DOHH2 (cell line): ENCODE data around the gene MAN1B1.
"Not testable (repeated sequence)": the region's sequence is repeated elsewhere in the genome, so short reads cannot be mapped to it uniquely, and the experiment has no call there.

Experiments used
- H3F3A ChIP-seq: fragments of 200-600 bp; sonication (generic), shearing (Covaris generic); 2 replicates; pipeline ENCODE4 v1.6.0; 2016; ENCODE audit warnings: antibody characterized with exemption, mild to moderate bottlenecking; ENCODE audit not compliant: control insufficient read depth, insufficient read depth
- H3K27ac ChIP-seq: fragments of 200-600 bp; sonication (generic); 2 replicates; pipeline ENCODE4 v1.5.1; 2014; ENCODE audit warnings: low read depth, mild to moderate bottlenecking, low read length, moderate library complexity
- H3K27me3 ChIP-seq: fragments of 200-600 bp; sonication (generic); 2 replicates; pipeline ENCODE4 v1.6.1; 2014; ENCODE audit warnings: mild to moderate bottlenecking, low read length, mixed read lengths; ENCODE audit not compliant: control insufficient read depth
- H3K36me3 ChIP-seq: fragments of 200-600 bp; sonication (generic); 2 replicates; pipeline ENCODE4 v1.6.1; 2014; ENCODE audit warnings: mild to moderate bottlenecking, low read length, moderate library complexity, mixed read lengths; ENCODE audit not compliant: control insufficient read depth
- H3K4me1 ChIP-seq: fragments of 200-600 bp; sonication (generic); 2 replicates; pipeline ENCODE4 v1.6.1; 2014; ENCODE audit warnings: mild to moderate bottlenecking, low read length, mixed read lengths; ENCODE audit not compliant: control insufficient read depth
- H3K4me2 ChIP-seq: fragments of 200-600 bp; sonication (generic); 2 replicates; pipeline ENCODE4 v1.6.0; 2014; ENCODE audit warnings: mild to moderate bottlenecking, low read length, moderate library complexity
- H3K4me3 ChIP-seq: fragments of 200-600 bp; sonication (generic); 2 replicates; pipeline ENCODE4 v1.5.1; 2014; ENCODE audit warnings: mild to moderate bottlenecking, low read length, mixed read lengths
- H3K79me2 ChIP-seq: fragments of 200-600 bp; sonication (generic); 2 replicates; pipeline ENCODE4 v1.6.1; 2014; ENCODE audit warnings: mild to moderate bottlenecking, low read length, mixed read lengths; ENCODE audit not compliant: control insufficient read depth
- H3K9me2 ChIP-seq: fragments of 200-600 bp; sonication (generic); replicated peaks from 2 replicates; pipeline ENCODE4 v1.6.1; 2014; ENCODE audit warnings: mild to moderate bottlenecking, low read length, mixed read lengths; ENCODE audit not compliant: control insufficient read depth
- H3K9me3 ChIP-seq: fragments of 200-600 bp; sonication (generic); 2 replicates; pipeline ENCODE4 v1.6.1; 2014; ENCODE audit warnings: antibody characterized with exemption, low read length, mixed read lengths; ENCODE audit not compliant: control insufficient read depth, insufficient read depth
- H4K20me1 ChIP-seq: fragments of 200-600 bp; sonication (generic); 2 replicates; pipeline ENCODE4 v1.6.0; 2014; ENCODE audit warnings: low read depth, mild to moderate bottlenecking, antibody characterized with exemption, low read length, moderate library complexity; ENCODE audit not compliant: control insufficient read depth, insufficient read depth
- EZH2phosphoT487 ChIP-seq: fragments of 200-600 bp; sonication (generic); IDR thresholded peaks from 2 replicates; pipeline ENCODE4 v1.6.1; 2017; ENCODE audit warnings: borderline replicate concordance, mild to moderate bottlenecking, antibody characterized with exemption, low read length, moderate library complexity, mixed read lengths
- TF ChIP-seq, protein P1 (sequence below): fragments of 200-600 bp; sonication (generic); IDR thresholded peaks from one replicate; pipeline ENCODE4 v1.5.1; 2014; ENCODE audit warnings: antibody characterized with exemption, mild to moderate bottlenecking, low read depth, low read length; ENCODE audit not compliant: poor library complexity, severe bottlenecking

MAN1B1 gene

DNA sequence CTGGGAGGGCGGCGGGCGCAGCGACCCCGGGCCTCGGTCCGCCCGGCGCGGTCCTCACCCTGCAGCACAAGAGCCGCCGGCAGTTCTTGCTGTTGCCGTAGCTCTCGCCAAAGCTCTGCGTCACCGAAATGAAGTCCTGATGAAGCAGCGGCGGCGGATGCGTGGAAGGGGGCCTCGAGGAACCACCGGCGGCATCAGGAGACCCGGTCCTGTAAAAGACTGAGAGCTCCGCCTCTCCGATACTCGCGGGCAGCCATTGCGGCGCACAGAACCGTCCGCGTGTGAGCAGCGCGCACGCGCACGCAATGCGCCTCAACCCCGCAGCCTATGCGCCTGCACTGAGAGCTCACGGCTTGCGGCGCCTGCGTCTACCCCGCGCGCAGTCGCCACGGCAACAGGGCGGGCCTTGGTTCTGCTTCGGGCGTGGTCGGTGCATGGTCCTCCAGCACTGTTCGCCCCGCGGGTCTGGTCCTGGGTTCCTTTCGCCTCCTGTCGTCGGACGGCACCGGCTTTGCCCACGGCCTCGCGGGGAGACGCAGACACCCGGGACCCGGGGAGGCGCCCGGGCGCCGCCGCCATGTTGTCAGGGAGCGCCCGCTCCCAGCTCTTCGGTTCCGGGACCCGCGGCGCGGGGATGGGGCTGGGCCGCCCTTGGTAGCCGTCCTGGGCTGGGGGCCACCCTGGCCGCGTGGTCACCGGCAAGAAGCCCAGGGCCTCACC, 42.8 kb downstream of the MAN1B1 start:
- Histone ChIP-seq H3K27ac (peak overlapping the region; percentile 88), H3K4me1 (peaks cover 32% of the 10 kb centered on the region), H3K9me3 (no peaks in the 10 kb centered on the region), H3K9me2 (no peaks in the 10 kb centered on the region), H3F3A (peaks cover 33% of the 10 kb centered on the region), H3K4me3 (peak overlapping the region; percentile 90), H3K4me2 (peak overlapping the region; percentile 93), H4K20me1 (no peaks in the 10 kb centered on the region), H3K36me3 (peaks cover 25% of the 10 kb centered on the region), H3K79me2 (peaks cover 62% of the 10 kb centered on the region), H3K27me3 (no peaks in the 10 kb centered on the region)
- TF ChIP-seq, protein P1, sequence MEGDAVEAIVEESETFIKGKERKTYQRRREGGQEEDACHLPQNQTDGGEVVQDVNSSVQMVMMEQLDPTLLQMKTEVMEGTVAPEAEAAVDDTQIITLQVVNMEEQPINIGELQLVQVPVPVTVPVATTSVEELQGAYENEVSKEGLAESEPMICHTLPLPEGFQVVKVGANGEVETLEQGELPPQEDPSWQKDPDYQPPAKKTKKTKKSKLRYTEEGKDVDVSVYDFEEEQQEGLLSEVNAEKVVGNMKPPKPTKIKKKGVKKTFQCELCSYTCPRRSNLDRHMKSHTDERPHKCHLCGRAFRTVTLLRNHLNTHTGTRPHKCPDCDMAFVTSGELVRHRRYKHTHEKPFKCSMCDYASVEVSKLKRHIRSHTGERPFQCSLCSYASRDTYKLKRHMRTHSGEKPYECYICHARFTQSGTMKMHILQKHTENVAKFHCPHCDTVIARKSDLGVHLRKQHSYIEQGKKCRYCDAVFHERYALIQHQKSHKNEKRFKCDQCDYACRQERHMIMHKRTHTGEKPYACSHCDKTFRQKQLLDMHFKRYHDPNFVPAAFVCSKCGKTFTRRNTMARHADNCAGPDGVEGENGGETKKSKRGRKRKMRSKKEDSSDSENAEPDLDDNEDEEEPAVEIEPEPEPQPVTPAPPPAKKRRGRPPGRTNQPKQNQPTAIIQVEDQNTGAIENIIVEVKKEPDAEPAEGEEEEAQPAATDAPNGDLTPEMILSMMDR: no peak
- TF ChIP-seq EZH2phosphoT487: no peak

DNA sequence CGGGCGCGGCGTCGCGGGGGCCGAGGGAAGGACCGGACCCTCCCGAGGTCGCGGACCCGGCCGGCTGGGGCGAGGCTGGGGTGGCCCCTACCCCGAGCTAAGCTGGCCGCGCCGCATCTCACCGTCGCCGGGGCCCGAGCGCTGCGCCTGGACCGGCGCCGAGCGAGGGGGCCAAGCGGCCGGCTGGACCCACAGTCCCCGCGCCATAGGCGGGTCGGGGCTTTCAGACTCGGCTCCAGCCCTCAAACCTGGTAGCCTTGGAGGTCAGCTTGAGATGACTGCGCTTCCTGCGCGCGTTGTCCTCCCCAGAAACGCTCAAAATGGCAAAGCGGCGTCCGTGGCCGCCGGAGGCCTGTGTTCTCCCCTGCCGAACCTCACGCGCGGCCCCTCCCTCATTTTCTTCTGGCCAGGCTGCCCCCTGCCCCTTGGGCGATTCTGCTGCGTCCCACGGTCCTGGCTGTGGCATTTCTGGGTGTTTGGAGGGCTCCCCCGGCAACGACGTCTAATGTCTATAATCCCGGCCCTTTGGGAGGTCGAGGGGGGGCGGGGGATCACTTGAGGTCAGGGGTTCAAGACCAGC, 43.5 kb downstream of the MAN1B1 start:
- peaks cover 25% of the 10 kb centered on the region for H3K36me3 ChIP-seq
- peaks cover 31% of the 10 kb centered on the region for H3K4me1 ChIP-seq
- peaks cover 57% of the 10 kb centered on the region for H3K79me2 ChIP-seq
- H3F3A ChIP-seq: peaks cover 33% of the 10 kb centered on the region
- TF ChIP-seq EZH2phosphoT487: no peak
- TF ChIP-seq, protein P1: no peak
- no peaks in the 10 kb centered on the region for H3K27me3 ChIP-seq
- peak overlapping the region; percentile 90 for H3K4me3 ChIP-seq
- peak overlapping the region; percentile 88 for H3K27ac ChIP-seq
- no peaks in the 10 kb centered on the region for H4K20me1 ChIP-seq
- H3K9me3 ChIP-seq: no peaks in the 10 kb centered on the region
- peak overlapping the region; percentile 93 for H3K4me2 ChIP-seq
- H3K9me2 ChIP-seq: no peaks in the 10 kb centered on the region

DNA sequence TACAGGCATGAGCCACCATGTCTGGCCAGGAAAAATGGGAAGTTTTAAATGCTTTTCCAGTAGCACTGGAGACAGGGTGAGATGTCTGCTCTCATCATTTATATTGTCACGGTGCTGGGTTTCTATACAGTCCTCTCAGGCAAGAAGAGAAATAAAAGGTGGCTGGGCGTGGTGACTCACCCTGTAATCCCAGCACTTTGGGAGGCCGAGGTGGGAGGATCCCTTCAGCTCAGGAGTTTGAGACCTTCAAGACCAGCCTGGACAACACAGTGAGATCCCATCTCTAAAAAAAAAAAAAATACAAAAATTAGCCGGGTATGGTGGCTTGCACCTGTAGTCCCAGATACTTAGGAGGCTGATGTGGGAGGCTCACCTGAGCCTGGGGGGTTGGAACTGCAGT, 47.4 kb downstream of the MAN1B1 start:
- H3K36me3 ChIP-seq: peaks cover 3% of the 10 kb centered on the region
- H3K4me2 ChIP-seq: no peak overlapping the region
- no peaks in the 10 kb centered on the region for H3K9me2 ChIP-seq
- TF ChIP-seq, protein P1: no peak
- TF ChIP-seq EZH2phosphoT487: no peak
- no peak overlapping the region for H3K4me3 ChIP-seq
- H3F3A ChIP-seq: peaks cover 10% of the 10 kb centered on the region
- H3K27me3 ChIP-seq: peaks cover 11% of the 10 kb centered on the region
- no peaks in the 10 kb centered on the region for H3K9me3 ChIP-seq
- H3K79me2 ChIP-seq: peaks cover 18% of the 10 kb centered on the region
- H3K27ac ChIP-seq: no peak overlapping the region
- H3K4me1 ChIP-seq: peaks cover 38% of the 10 kb centered on the region
- H4K20me1 ChIP-seq: no peaks in the 10 kb centered on the region

DNA sequence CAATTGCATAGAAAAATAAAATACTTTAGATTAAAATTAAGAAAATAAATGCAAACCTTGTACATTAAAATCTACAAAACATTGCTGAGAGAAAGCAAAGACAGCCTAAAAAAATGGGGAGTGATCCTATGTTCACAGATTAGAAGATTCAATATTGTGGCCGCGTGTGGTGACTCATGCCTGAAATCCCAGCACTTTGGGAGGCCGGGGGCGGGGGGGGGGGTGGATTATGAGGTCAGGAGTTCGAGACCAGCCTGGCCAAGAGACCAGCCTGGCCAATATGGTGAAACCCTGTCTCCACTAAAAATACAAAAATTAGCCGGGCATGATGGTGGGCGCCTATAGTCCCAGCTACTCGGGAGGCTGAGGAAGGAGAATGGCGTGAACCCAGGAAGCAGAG, 48.4 kb downstream of the MAN1B1 start:
- H3K9me3 ChIP-seq, H3K9me2 ChIP-seq, H3K4me3 ChIP-seq, H3K79me2 ChIP-seq, H3F3A ChIP-seq, H3K4me2 ChIP-seq, H4K20me1 ChIP-seq, H3K36me3 ChIP-seq, H3K27ac ChIP-seq: not testable (repeated sequence)
- Histone ChIP-seq H3K4me1 (peaks cover 38% of the 10 kb centered on the region), H3K27me3 (peaks cover 11% of the 10 kb centered on the region)
